Prostate gland (tissue), 2 donors: Measurements from ENCODE around the gene PLCB3. TPM values are rescaled to one million over a fixed set of nuclear protein-coding genes. Genes with fewer than 3 reads are reported as not detected.

ENCODE experiments used
- DNase-seq: peaks from one replicate; pipeline ENCODE4 v3.0.0-alpha.2; 2019; ENCODE audit warnings: low spot score
- H3K27ac ChIP-seq, 2 donors: fragments of 200-600 bp; sonication (generic); 2 replicates each; pipeline ENCODE4 v1.5.1; 2017 to 2019
- H3K27me3 ChIP-seq: fragments of 200-600 bp; sonication (generic); replicated peaks from 2 replicates; pipeline ENCODE4 v1.5.1; 2019; ENCODE audit not compliant: insufficient read depth
- H3K36me3 ChIP-seq, 2 donors: fragments of 200-600 bp; sonication (generic); 1 replicate in 1 of 2; 2 replicates in 1 of 2; pipeline versions ENCODE4 v1.5.1 to v1.8.1; 2017 to 2019
- H3K4me1 ChIP-seq: fragments of 200-600 bp; sonication (generic); replicated peaks from 2 replicates; pipeline ENCODE4 v1.5.1; 2019
- H3K4me3 ChIP-seq, 2 donors: fragments of 200-600 bp; sonication (generic); 2 replicates each; pipeline ENCODE4 v1.5.1; 2017 to 2019
- H3K9me3 ChIP-seq: fragments of 200-600 bp; sonication (generic); 2 replicates; pipeline ENCODE4 v1.5.1; 2017
- CTCF ChIP-seq, 4 experiments: fragments of 200-600 bp in 2 of 4; fragments of 450-650 bp in 2 of 4; sonication (generic) in 2 of 4; IDR thresholded peaks; 1 replicate in 3 of 4; 2 replicates in 1 of 4; pipeline ENCODE4 v1.5.1; 2016 to 2019; ENCODE audit warnings: antibody characterized with exemption in 4 of 4, mild to moderate bottlenecking in 2 of 4, moderate library complexity in 2 of 4
- POLR2A ChIP-seq: fragments of 450-650 bp; IDR thresholded peaks from one replicate; pipeline ENCODE4 v1.6.1; 2016; ENCODE audit warnings: antibody characterized with exemption, mild to moderate bottlenecking
- POLR2AphosphoS5 ChIP-seq: sonication (generic); formaldehyde crosslinking; IDR thresholded peaks from one replicate; pipeline ENCODE4 v1.6.1; 2017; ENCODE audit warnings: antibody characterized with exemption
- WGBS: methylation state at CpG from one replicate; pipeline ENCODE4 v1.1.5; 2018; 5-methylcytosine and 5-hydroxymethylcytosine counted together
- intact Hi-C: fragments of 100-400 bp; cut with DNase I; formaldehyde crosslinking; loops from one replicate; pipeline ENCODE4 v1.14.2; 2022
- total RNA-seq, 2 donors: library from RNA; depleted of rRNA; stranded (reverse); fragments of >200 nt; gene quantifications; one replicate each; pipeline ENCODE4 v1.1.0, GENCODE V29; 2016

PLCB3 gene
- total RNA-seq = 10 to 100 TPM; 26.3 to 43.1 TPM

GRCh38 chr11:64251016-64251752, at the start of gene PLCB3:
PLCB3 (plus strand) TSS chr11:64251530; CDS start chr11:64251650, 120 bp downstream.
- peak; percentile 84 to 98 (median 90) for TF ChIP-seq CTCF (IDR thresholded peaks at IDR 0.05)
- no peak for TF ChIP-seq POLR2AphosphoS5
- TF ChIP-seq POLR2A = peak; percentile 69
- H3K27me3 ChIP-seq = no peaks in the 10 kb centered on the region
- no peaks in the 10 kb centered on the region for H3K36me3 ChIP-seq
- intact Hi-C loops = loop anchor here (5.0 kb wide), 1 partner anchor 51 kb away; the partner anchor contains the start of gene CATSPERZ
- WGBS = under 1% methylated on average over 44 of the region's 75 CpGs
- peaks cover 11% of the 10 kb centered on the region for H3K4me1 ChIP-seq
- peak within 1 kb of the TSS; percentile 70 to 83 for H3K27ac ChIP-seq
- DNase-seq = peak; percentile 52
- no peaks in the 10 kb centered on the region for H3K9me3 ChIP-seq
- peak within 1 kb of the TSS; percentile 73 to 90 for H3K4me3 ChIP-seq

- no peak for TF ChIP-seq POLR2AphosphoS5
- TF ChIP-seq POLR2A = no peak
- TF ChIP-seq CTCF (IDR thresholded peaks at IDR 0.05) = no peak
- intact Hi-C loops = no loop called here
- Histone ChIP-seq H3K4me1 (no peaks in the 10 kb centered on the region), H3K36me3 (peaks cover 9 to 17% of the 10 kb centered on the region in 2 donors), H3K9me3 (no peaks in the 10 kb centered on the region), H3K4me3 (no peak overlapping the region), H3K27ac (no peak overlapping the region), H3K27me3 (no peaks in the 10 kb centered on the region)
- no peak for DNase-seq
- 80% methylated on average over 3 of the region's 3 CpGs for WGBS
Measured at GRCh38 chr11:64201543-64201942, 49.8 kb upstream of the PLCB3 start.

GRCh38 chr11:64202992-64203391, 48.3 kb upstream of the PLCB3 start:
- H3K4me1 ChIP-seq = no peaks in the 10 kb centered on the region
- intact Hi-C loops = no loop called here
- no peak overlapping the region for H3K4me3 ChIP-seq
- no peak for DNase-seq
- no peak overlapping the region for H3K27ac ChIP-seq
- no peak for TF ChIP-seq POLR2AphosphoS5
- no peak for TF ChIP-seq CTCF (IDR thresholded peaks at IDR 0.05)
- TF ChIP-seq POLR2A = no peak
- 96% methylated on average over 9 of the region's 9 CpGs for WGBS
- peaks cover 5 to 17% of the 10 kb centered on the region in 2 donors for H3K36me3 ChIP-seq
- H3K27me3 ChIP-seq = no peaks in the 10 kb centered on the region
- H3K9me3 ChIP-seq = no peaks in the 10 kb centered on the region

GRCh38 chr11:64203421-64204079, 47.8 kb upstream of the PLCB3 start:
- H3K36me3 ChIP-seq = peaks cover 5 to 17% of the 10 kb centered on the region in 2 donors
- intact Hi-C loops = no loop called here

More at GRCh38 chr11:64203421-64204079, 47.8 kb upstream of the PLCB3 start:
- no peak for TF ChIP-seq CTCF (IDR thresholded peaks at IDR 0.05)
- TF ChIP-seq POLR2A = no peak
- no peak for TF ChIP-seq POLR2AphosphoS5
- no peaks in the 10 kb centered on the region for H3K27me3 ChIP-seq
- H3K4me3 ChIP-seq = no peak overlapping the region
- no peaks in the 10 kb centered on the region for H3K4me1 ChIP-seq
- H3K27ac ChIP-seq = no peak overlapping the region
- 80% methylated on average over 27 of the region's 27 CpGs for WGBS
- H3K9me3 ChIP-seq = no peaks in the 10 kb centered on the region
- DNase-seq = no peak
